Purkinje cell (primary cell): ENCODE measurements around the gene HERC4. TPM values are rescaled to one million over a fixed set of nuclear protein-coding genes. Genes with fewer than 3 reads are reported as not detected.

ENCODE experiments used
- polyA plus RNA-seq: library from polyadenylated mRNA; unstranded; fragments of >200 nt; fragmentation: Nextera tagmentation; gene quantifications from 2 replicates; pipeline ENCODE4 v1.2.1, GENCODE V29; 2014

HERC4 gene, protein sequence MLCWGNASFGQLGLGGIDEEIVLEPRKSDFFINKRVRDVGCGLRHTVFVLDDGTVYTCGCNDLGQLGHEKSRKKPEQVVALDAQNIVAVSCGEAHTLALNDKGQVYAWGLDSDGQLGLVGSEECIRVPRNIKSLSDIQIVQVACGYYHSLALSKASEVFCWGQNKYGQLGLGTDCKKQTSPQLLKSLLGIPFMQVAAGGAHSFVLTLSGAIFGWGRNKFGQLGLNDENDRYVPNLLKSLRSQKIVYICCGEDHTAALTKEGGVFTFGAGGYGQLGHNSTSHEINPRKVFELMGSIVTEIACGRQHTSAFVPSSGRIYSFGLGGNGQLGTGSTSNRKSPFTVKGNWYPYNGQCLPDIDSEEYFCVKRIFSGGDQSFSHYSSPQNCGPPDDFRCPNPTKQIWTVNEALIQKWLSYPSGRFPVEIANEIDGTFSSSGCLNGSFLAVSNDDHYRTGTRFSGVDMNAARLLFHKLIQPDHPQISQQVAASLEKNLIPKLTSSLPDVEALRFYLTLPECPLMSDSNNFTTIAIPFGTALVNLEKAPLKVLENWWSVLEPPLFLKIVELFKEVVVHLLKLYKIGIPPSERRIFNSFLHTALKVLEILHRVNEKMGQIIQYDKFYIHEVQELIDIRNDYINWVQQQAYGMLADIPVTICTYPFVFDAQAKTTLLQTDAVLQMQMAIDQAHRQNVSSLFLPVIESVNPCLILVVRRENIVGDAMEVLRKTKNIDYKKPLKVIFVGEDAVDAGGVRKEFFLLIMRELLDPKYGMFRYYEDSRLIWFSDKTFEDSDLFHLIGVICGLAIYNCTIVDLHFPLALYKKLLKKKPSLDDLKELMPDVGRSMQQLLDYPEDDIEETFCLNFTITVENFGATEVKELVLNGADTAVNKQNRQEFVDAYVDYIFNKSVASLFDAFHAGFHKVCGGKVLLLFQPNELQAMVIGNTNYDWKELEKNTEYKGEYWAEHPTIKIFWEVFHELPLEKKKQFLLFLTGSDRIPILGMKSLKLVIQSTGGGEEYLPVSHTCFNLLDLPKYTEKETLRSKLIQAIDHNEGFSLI
- polyA plus RNA-seq = 26.7 and 27.6 TPM in 2 replicates

GRCh38 chr10:68074775-68075549 is at the start of gene HERC4:
HERC4 (minus strand) TSS chr10:68075283; CDS start chr10:68073108, 2,175 bp downstream.

GRCh38 chr10:68109331-68109730 is 34.2 kb upstream of the HERC4 start, which contains the start of gene MYPN:
MYPN (plus strand) TSS chr10:68109488; CDS start chr10:68121439, 11,951 bp downstream.

DNA sequence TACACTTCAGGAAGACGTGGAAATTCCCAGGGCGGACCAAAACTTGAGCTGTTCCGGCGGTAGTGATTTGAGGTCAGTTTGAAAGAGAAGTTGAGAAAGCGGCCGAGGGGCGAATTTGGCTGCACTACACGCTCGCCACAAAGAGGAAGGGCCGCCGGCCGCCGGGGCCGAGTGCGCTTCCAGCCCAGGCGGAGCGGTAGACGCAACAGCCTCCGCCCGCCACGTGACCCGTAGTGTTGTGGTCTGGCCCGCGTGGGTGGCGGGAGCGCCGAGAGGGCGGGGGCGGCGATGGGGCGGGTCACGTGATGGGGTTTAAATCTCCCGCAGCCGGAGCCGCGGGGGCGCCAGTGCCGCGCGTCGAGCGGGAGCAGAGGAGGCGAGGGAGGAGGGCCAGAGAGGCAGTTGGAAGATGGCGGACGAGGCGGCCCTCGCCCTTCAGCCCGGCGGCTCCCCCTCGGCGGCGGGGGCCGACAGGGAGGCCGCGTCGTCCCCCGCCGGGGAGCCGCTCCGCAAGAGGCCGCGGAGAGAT is 190.7 kb downstream of the HERC4 start, which contains the start of gene SIRT1:
TSS of gene SIRT1 (plus strand) at position 344 of the 529 bp plus-strand sequence. CDS start at position 410, 66 bp downstream.

Other genes with a start within 250 kb of the HERC4 start
- gene DNAJC12, start 237.1 kb downstream of the HERC4 start, polyA plus RNA-seq = 151 and 180 TPM in 2 replicates
- gene SIRT1, start 190.6 kb downstream of the HERC4 start, polyA plus RNA-seq = 4.5 and 8.6 TPM in 2 replicates
- gene MYPN, start 34.2 kb upstream of the HERC4 start, polyA plus RNA-seq = 0.73 and 1.8 TPM in 2 replicates
- 1.2 and 1.5 TPM in 2 replicates for gene ATOH7, start 156.8 kb upstream of the HERC4 start, polyA plus RNA-seq